A673 (cell line): ENCODE measurements around the gene MAPKAPK2.

Source experiments
- EZH2 ChIP-seq: fragments of 200-600 bp; sonication (generic); IDR thresholded peaks from 2 replicates; pipeline ENCODE4 v1.6.1; 2017; ENCODE audit warnings: borderline replicate concordance, low read depth, mild to moderate bottlenecking, mixed read lengths, antibody characterized with exemption, low read length; ENCODE audit not compliant: poor library complexity, severe bottlenecking
- TF ChIP-seq, protein P1 (sequence below): fragments of 300-800, 200-600 bp; sonication (generic); conservative IDR thresholded peaks from 2 replicates; pipeline ENCODE4 v1.5.1; 2017; ENCODE audit warnings: low read depth, mild to moderate bottlenecking, antibody characterized with exemption, low read length, moderate library complexity, mixed read lengths

DNA sequence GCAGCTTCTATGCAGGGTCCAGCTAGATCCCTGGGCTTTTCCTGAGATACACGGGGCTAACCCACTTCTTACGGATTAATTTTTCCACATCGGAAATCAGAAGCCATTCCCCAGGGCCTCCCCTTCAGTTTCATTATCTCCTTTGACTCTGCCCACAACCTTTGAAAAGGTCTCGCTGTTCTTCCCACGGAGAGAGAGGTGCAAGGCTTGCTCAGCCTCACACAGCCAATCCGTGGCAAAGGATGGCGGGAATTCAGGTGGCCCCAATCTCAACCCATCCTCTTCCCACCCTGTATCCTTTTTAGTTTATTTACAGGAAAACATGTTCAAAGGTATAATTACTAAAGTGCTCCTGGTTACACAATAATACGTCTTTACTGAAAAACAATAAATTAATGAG lies 702 bp upstream of the MAPKAPK2 start:
- TF ChIP-seq, protein P1, sequence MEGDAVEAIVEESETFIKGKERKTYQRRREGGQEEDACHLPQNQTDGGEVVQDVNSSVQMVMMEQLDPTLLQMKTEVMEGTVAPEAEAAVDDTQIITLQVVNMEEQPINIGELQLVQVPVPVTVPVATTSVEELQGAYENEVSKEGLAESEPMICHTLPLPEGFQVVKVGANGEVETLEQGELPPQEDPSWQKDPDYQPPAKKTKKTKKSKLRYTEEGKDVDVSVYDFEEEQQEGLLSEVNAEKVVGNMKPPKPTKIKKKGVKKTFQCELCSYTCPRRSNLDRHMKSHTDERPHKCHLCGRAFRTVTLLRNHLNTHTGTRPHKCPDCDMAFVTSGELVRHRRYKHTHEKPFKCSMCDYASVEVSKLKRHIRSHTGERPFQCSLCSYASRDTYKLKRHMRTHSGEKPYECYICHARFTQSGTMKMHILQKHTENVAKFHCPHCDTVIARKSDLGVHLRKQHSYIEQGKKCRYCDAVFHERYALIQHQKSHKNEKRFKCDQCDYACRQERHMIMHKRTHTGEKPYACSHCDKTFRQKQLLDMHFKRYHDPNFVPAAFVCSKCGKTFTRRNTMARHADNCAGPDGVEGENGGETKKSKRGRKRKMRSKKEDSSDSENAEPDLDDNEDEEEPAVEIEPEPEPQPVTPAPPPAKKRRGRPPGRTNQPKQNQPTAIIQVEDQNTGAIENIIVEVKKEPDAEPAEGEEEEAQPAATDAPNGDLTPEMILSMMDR: no peak
- TF ChIP-seq EZH2: no peak
